Measurements from ENCODE around the gene KCTD18.

KCTD18 gene

GRCh38 chr2:200472853-200473464 lies 36.9 kb downstream of the KCTD18 start:
- no peak for TF ChIP-seq ZNF274 (IDR thresholded peaks at IDR 0.05; ENCODE audit: low read depth, low read length)
- no peak overlapping the region for H3K4me3 ChIP-seq (ENCODE audit: low read length)

GRCh38 chr2:200471928-200472645 lies 37.8 kb downstream of the KCTD18 start:
- TF ChIP-seq ZNF274 (IDR thresholded peaks at IDR 0.05; ENCODE audit: low read depth, low read length) = no peak
- no peak overlapping the region for H3K4me3 ChIP-seq (ENCODE audit: low read length)

GRCh38 chr2:200471324-200471848 lies 38.5 kb downstream of the KCTD18 start:
- H3K4me3 ChIP-seq (ENCODE audit: low read length) = no peak overlapping the region
- no peak for TF ChIP-seq ZNF274 (IDR thresholded peaks at IDR 0.05; ENCODE audit: low read depth, low read length)

GRCh38 chr2:200470230-200470629 lies 39.6 kb downstream of the KCTD18 start:
- H3K4me3 ChIP-seq (ENCODE audit: low read length) = no peak overlapping the region

GRCh38 chr2:200469708-200470211 lies 40.1 kb downstream of the KCTD18 start:
- no peak overlapping the region for H3K4me3 ChIP-seq (ENCODE audit: low read length)
- no peak for TF ChIP-seq ZNF274 (IDR thresholded peaks at IDR 0.05; ENCODE audit: low read depth, low read length)

More at GRCh38 chr2:200470230-200470629, 39.6 kb downstream of the KCTD18 start:
- TF ChIP-seq ZNF274 (IDR thresholded peaks at IDR 0.05; ENCODE audit: low read depth, low read length) = no peak

- no peak for TF ChIP-seq ZNF274 (IDR thresholded peaks at IDR 0.05; ENCODE audit: low read depth, low read length)
- H3K4me3 ChIP-seq (ENCODE audit: low read length) = no peak overlapping the region
Measured at GRCh38 chr2:200467806-200468681, 41.8 kb downstream of the KCTD18 start.

- H3K4me3 ChIP-seq (ENCODE audit: low read length) = no peak overlapping the region
- TF ChIP-seq ZNF274 (IDR thresholded peaks at IDR 0.05; ENCODE audit: low read depth, low read length) = no peak
Measured at GRCh38 chr2:200466425-200467418, 43.1 kb downstream of the KCTD18 start.

- no peak for TF ChIP-seq ZNF274 (IDR thresholded peaks at IDR 0.05; ENCODE audit: low read depth, low read length)
- H3K4me3 ChIP-seq (ENCODE audit: low read length) = no peak overlapping the region
Measured at GRCh38 chr2:200463452-200463851, 46.4 kb downstream of the KCTD18 start.

- H3K4me3 ChIP-seq (ENCODE audit: low read length) = no peak overlapping the region
- no peak for TF ChIP-seq ZNF274 (IDR thresholded peaks at IDR 0.05; ENCODE audit: low read depth, low read length)
Measured at GRCh38 chr2:200461846-200462710, 47.8 kb downstream of the KCTD18 start.

- no peak for TF ChIP-seq ZNF274 (IDR thresholded peaks at IDR 0.05; ENCODE audit: low read depth, low read length)
- H3K4me3 ChIP-seq (ENCODE audit: low read length) = no peak overlapping the region
Measured at GRCh38 chr2:200459101-200459500, 50.8 kb downstream of the KCTD18 start.

- no peak overlapping the region for H3K4me3 ChIP-seq (ENCODE audit: low read length)
- TF ChIP-seq ZNF274 (IDR thresholded peaks at IDR 0.05; ENCODE audit: low read depth, low read length) = no peak
Measured at GRCh38 chr2:200456567-200456966, 53.3 kb downstream of the KCTD18 start.

GRCh38 chr2:200455958-200456421 lies 53.9 kb downstream of the KCTD18 start:
- no peak for TF ChIP-seq ZNF274 (IDR thresholded peaks at IDR 0.05; ENCODE audit: low read depth, low read length)
- no peak overlapping the region for H3K4me3 ChIP-seq (ENCODE audit: low read length)
